Activated naive CD4-positive, alpha-beta T cell (primary cell): ENCODE data around the gene GPR89A.
"Not testable (repeated sequence)": the region's sequence is repeated elsewhere in the genome, so short reads cannot be mapped to it uniquely, and the experiment has no call there.

Experiments
- DNase-seq, 4 experiments: peaks; one replicate each; lab custom pipeline; 2025; lab: John Stamatoyannopoulos, UW

Gene GPR89A

DNA sequence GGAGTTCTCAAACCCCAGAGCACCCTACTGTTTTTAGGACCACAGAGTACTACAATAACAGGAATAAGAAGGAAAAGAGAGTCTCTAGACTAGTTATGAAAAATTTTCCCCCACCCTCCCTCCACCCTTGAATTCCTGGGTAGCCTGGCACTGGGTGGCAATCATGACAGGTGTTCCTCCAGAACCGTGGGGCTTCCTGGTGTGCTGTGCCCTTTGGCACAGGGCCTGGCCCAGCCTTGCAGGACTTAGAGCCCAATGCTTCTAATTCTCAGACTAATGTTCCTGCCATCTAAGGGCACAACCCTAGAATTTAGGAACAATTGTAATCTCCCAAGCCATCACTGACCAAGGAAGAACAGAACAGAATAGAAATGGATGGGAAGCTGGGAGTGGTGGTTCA, 110.0 kb downstream of the GPR89A start:
- DNase-seq, result no peak

DNA sequence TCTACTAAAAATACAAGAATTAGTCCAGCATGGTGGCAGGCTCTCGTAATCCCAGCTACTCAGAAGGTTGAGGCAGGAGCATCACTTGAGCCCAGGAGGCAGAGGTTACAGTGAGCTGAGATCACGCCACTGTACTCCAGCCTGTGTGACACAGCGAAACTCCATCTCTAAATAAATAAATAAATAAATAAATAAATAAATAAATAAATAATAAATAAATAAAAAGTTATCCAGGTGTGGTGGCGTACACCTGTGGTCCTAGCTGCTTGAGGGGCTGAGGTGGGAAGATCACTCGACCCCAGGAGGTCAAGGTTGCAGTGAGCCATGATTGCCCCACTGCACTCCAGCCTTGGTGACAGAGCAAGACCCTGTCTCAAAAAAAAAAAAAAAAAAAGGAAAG, 110.7 kb downstream of the GPR89A start:
- DNase-seq, result not testable (repeated sequence)

DNA sequence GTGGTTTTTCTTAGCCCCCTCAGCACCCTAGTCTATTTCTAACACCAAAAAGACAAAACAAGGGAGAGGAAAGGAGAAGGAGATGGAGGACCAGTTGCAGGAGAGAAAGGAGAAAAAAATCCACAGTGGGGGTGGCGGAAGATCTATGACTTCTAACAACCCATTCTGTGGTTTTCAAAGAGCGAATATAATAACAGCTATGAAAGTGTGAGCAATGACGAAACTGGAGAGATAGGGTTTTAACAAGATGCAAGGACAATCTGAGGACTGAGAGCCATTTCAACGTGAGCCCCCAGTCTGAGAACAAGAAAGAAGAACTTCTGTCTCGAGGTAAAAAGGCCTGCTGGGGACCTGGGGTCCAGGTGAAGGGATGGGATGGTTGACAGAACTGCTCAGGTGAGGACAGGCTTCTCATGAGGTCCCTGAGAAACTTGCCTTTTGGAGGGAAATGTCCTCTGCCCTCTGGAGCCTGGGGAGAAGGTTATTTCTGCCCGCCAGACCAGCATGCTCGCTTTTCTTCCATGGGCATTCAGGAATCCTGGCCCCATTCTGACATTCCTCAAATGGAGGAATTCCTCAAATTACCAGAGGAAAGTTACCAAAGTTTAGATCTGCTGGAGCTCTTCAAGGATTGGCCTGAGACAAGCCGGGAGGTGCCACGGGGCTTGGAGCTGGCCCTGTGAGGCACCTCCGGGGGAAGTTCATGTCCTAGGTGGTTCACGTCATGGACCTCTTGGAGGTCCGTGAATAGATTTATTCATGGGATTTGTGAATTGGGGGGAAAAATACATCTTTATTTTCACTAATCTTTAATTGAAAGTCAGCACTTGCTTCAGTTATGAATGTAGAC, 111.7 kb downstream of the GPR89A start, which contains the start of gene CD160:
Gene CD160 (plus strand): TSS at position 270 of the 850 bp plus-strand sequence. CDS start 8,829 bp downstream, outside the sequence.
- DNase-seq, result no peak
